Tibial nerve (tissue), 4 donors: ENCODE results near the gene KCNJ6. TPM values are rescaled to one million over a fixed set of nuclear protein-coding genes. Genes with fewer than 3 reads are reported as not detected.
"Not testable (repeated sequence)": the region's sequence is repeated elsewhere in the genome, so short reads cannot be mapped to it uniquely, and the experiment has no call there.

ENCODE experiments used
- DNase-seq, 2 donors: peaks; one replicate each; pipeline ENCODE4 v3.0.0-alpha.2; 2019; ENCODE audit warnings: low spot score in 2 of 2
- H3K27ac ChIP-seq, 4 donors: fragments of 200-600 bp; sonication (generic) in 3 of 4; one replicate each; pipeline ENCODE4 v1.5.1; 2017 to 2019; ENCODE audit warnings: mild to moderate bottlenecking in 1 of 4
- H3K27me3 ChIP-seq, 2 donors: fragments of 200-600 bp; sonication (generic) in 1 of 2; one replicate each; pipeline versions ENCODE4 v1.5.1 to v1.6.0; 2017 to 2019
- H3K36me3 ChIP-seq, 3 donors: fragments of 200-600 bp; sonication (generic); one replicate each; pipeline ENCODE4 v1.5.1; 2018 to 2019
- H3K4me1 ChIP-seq, 4 donors: fragments of 200-600 bp; sonication (generic) in 3 of 4; one replicate each; pipeline ENCODE4 v1.5.1; 2017 to 2019
- H3K4me3 ChIP-seq, 4 donors: fragments of 200-600 bp; sonication (generic) in 3 of 4; one replicate each; pipeline ENCODE4 v1.5.1; 2017 to 2019; ENCODE audit warnings: mild to moderate bottlenecking in 1 of 4, moderate library complexity in 1 of 4
- H3K9me3 ChIP-seq, 4 donors: fragments of 200-600 bp; sonication (generic) in 3 of 4; one replicate each; pipeline ENCODE4 v1.5.1; 2017 to 2019
- CTCF ChIP-seq, 5 experiments: fragments of 200-600 bp in 3 of 5; fragments of 450-650 bp in 2 of 5; sonication (generic) in 3 of 5; IDR thresholded peaks; one replicate each; pipeline ENCODE4 v1.5.1; 2016 to 2019; ENCODE audit warnings: antibody characterized with exemption in 5 of 5, mild to moderate bottlenecking in 3 of 5, moderate library complexity in 2 of 5
- EP300 ChIP-seq, 2 donors: sonication (generic); formaldehyde crosslinking; IDR thresholded peaks; one replicate each; pipeline ENCODE4 v1.6.1; 2017; ENCODE audit warnings: antibody characterized with exemption in 2 of 2, mild to moderate bottlenecking in 1 of 2
- POLR2A ChIP-seq, 2 donors: fragments of 450-650 bp; IDR thresholded peaks; one replicate each; pipeline ENCODE4 v1.6.1; 2017; ENCODE audit warnings: antibody characterized with exemption in 2 of 2, mild to moderate bottlenecking in 2 of 2, moderate library complexity in 2 of 2
- WGBS, 2 donors: methylation state at CpG; one replicate each; pipeline ENCODE4 v1.1.5; 2018; 5-methylcytosine and 5-hydroxymethylcytosine counted together
- total RNA-seq, 4 donors: library from RNA; depleted of rRNA; stranded (reverse); fragments of >200 nt; gene quantifications; one replicate each; pipeline ENCODE4 v1.1.0, GENCODE V29; 2016

KCNJ6 gene
- total RNA-seq, 4 donors from 2014 or later: not detected

GRCh38 chr21:37737996-37738395, 178.3 kb downstream of the KCNJ6 start:
- H3K27me3 ChIP-seq: no peaks in the 10 kb centered on the region
- H3K4me3 ChIP-seq: no peak overlapping the region
- no peaks in the 10 kb centered on the region for H3K9me3 ChIP-seq
- H3K27ac ChIP-seq: no peak overlapping the region
- TF ChIP-seq EP300 (IDR thresholded peaks at IDR 0.05): no peak
- no peak for TF ChIP-seq POLR2A (IDR thresholded peaks at IDR 0.05)
- no peak for TF ChIP-seq CTCF (IDR thresholded peaks at IDR 0.05)
- no peaks in the 10 kb centered on the region for H3K4me1 ChIP-seq
- H3K36me3 ChIP-seq: no peaks in the 10 kb centered on the region
- WGBS, 2 donors: 52 to 56% methylated on average over 2 of the region's 2 CpGs
- no peak for DNase-seq

- H3K9me3 ChIP-seq: no peaks in the 10 kb centered on the region
- no peak for TF ChIP-seq POLR2A (IDR thresholded peaks at IDR 0.05)
- no peak for TF ChIP-seq CTCF (IDR thresholded peaks at IDR 0.05)
- no peak for TF ChIP-seq EP300 (IDR thresholded peaks at IDR 0.05)
- no peak overlapping the region for H3K4me3 ChIP-seq
- DNase-seq: no peak
- no peaks in the 10 kb centered on the region for H3K4me1 ChIP-seq
- WGBS, 2 donors: 50 to 68% methylated on average over 4 of the region's 4 CpGs
- H3K27me3 ChIP-seq: no peaks in the 10 kb centered on the region
- no peaks in the 10 kb centered on the region for H3K36me3 ChIP-seq
- H3K27ac ChIP-seq: no peak overlapping the region
These were observed 178.8 kb downstream of the KCNJ6 start for GRCh38 chr21:37737507-37737906.

- H3K27me3 ChIP-seq: no peaks in the 10 kb centered on the region
- no peak for DNase-seq
- no peaks in the 10 kb centered on the region for H3K36me3 ChIP-seq
- no peaks in the 10 kb centered on the region for H3K9me3 ChIP-seq
- 88 to 91% methylated on average over 10 of the region's 10 CpGs for WGBS, 2 donors
- no peak for TF ChIP-seq POLR2A (IDR thresholded peaks at IDR 0.05)
- no peak for TF ChIP-seq CTCF (IDR thresholded peaks at IDR 0.05)
- TF ChIP-seq EP300 (IDR thresholded peaks at IDR 0.05): no peak
- no peaks in the 10 kb centered on the region for H3K4me1 ChIP-seq
- H3K4me3 ChIP-seq: no peak overlapping the region
- H3K27ac ChIP-seq: no peak overlapping the region
These were observed 181.4 kb downstream of the KCNJ6 start for GRCh38 chr21:37734846-37735245.

- Histone ChIP-seq H3K4me1 (no peaks in the 10 kb centered on the region), H3K27ac (no peak overlapping the region), H3K9me3 (no peaks in the 10 kb centered on the region), H3K4me3 (no peak overlapping the region), H3K27me3 (no peaks in the 10 kb centered on the region), H3K36me3 (no peaks in the 10 kb centered on the region)
- no peak for TF ChIP-seq POLR2A (IDR thresholded peaks at IDR 0.05)
- TF ChIP-seq EP300 (IDR thresholded peaks at IDR 0.05): no peak
- TF ChIP-seq CTCF (IDR thresholded peaks at IDR 0.05): no peak
- no peak for DNase-seq
- 59 to 65% methylated on average over 4 of the region's 4 CpGs for WGBS, 2 donors
These were observed 183.3 kb downstream of the KCNJ6 start for GRCh38 chr21:37732927-37733326.

- Histone ChIP-seq H3K27ac (no peak overlapping the region), H3K27me3 (no peaks in the 10 kb centered on the region), H3K4me3 (no peak overlapping the region), H3K36me3 (no peaks in the 10 kb centered on the region), H3K9me3 (peaks cover 0 to 2% (median 0%) of the 10 kb centered on the region in 4 donors), H3K4me1 (no peaks in the 10 kb centered on the region)
- no peak for DNase-seq
- no peak for TF ChIP-seq POLR2A (IDR thresholded peaks at IDR 0.05)
- no peak for TF ChIP-seq EP300 (IDR thresholded peaks at IDR 0.05)
- WGBS, 2 donors: 61 to 65% methylated on average over 6 of the region's 6 CpGs
These were observed 192.1 kb downstream of the KCNJ6 start for GRCh38 chr21:37724201-37724600.

GRCh38 chr21:37717534-37717933, 198.7 kb downstream of the KCNJ6 start:
- WGBS, 2 donors: 92 to 96% methylated on average over 4 of the region's 4 CpGs
- no peaks in the 10 kb centered on the region for H3K36me3 ChIP-seq
- H3K9me3 ChIP-seq: peaks cover 0 to 2% (median 0%) of the 10 kb centered on the region in 4 donors
- H3K4me1 ChIP-seq: no peaks in the 10 kb centered on the region
- TF ChIP-seq CTCF (IDR thresholded peaks at IDR 0.05): no peak
- TF ChIP-seq EP300 (IDR thresholded peaks at IDR 0.05): no peak
- TF ChIP-seq POLR2A (IDR thresholded peaks at IDR 0.05): no peak
- no peak overlapping the region for H3K4me3 ChIP-seq
- DNase-seq: no peak
- no peaks in the 10 kb centered on the region for H3K27me3 ChIP-seq
- H3K27ac ChIP-seq: no peak overlapping the region

- not testable (repeated sequence) for H3K27me3 ChIP-seq, H3K36me3 ChIP-seq, H3K4me1 ChIP-seq, H3K27ac ChIP-seq, H3K9me3 ChIP-seq, H3K4me3 ChIP-seq, DNase-seq
These were observed 203.7 kb downstream of the KCNJ6 start for GRCh38 chr21:37712569-37712934.
